Dendritic cell treated with granulocyte-macrophage colony-stimulating factor and Interleukin-4, amounts not matched to agents 40 ng/mL and 50 ng/mL, for 4 days (primary cell): ENCODE measurements around the gene ASTN2.

Experiments used
- H3K27ac Mint-ChIP-seq: one replicate; pipeline ENCODE4 v1.8.0; 2022; ENCODE audit warnings: mild to moderate bottlenecking, mixed read lengths
- H3K27me3 Mint-ChIP-seq: one replicate; pipeline ENCODE4 v1.8.0; 2022; ENCODE audit warnings: mild to moderate bottlenecking, mixed read lengths
- H3K36me3 Mint-ChIP-seq: one replicate; pipeline ENCODE4 v1.8.0; 2022; ENCODE audit warnings: low read depth, mixed read lengths
- H3K4me1 Mint-ChIP-seq: one replicate; pipeline ENCODE4 v1.8.0; 2022; ENCODE audit warnings: low read depth, mixed read lengths
- H3K4me3 Mint-ChIP-seq: one replicate; pipeline ENCODE4 v1.8.0; 2022; ENCODE audit warnings: mild to moderate bottlenecking, moderate library complexity, mixed read lengths
- H3K9me3 Mint-ChIP-seq: one replicate; pipeline ENCODE4 v1.8.0; 2022; ENCODE audit warnings: mixed read lengths
- intact Hi-C: fragments of 100-400 bp; cut with micrococcal nuclease; formaldehyde crosslinking; loops from one replicate; pipeline ENCODE4 v1.15.0; 2022

ASTN2 gene

GRCh38 chr9:116383133-116383532 lies 1031.7 kb downstream of the ASTN2 start:
- no peaks in the 10 kb centered on the region for H3K36me3 Mint-ChIP-seq
- no peak overlapping the region for H3K27ac Mint-ChIP-seq
- no peak overlapping the region for H3K4me3 Mint-ChIP-seq
- H3K9me3 Mint-ChIP-seq = no peaks in the 10 kb centered on the region
- no peaks in the 10 kb centered on the region for H3K27me3 Mint-ChIP-seq
- intact Hi-C loops = no loop called here
- H3K4me1 Mint-ChIP-seq = no peaks in the 10 kb centered on the region

- intact Hi-C loops = no loop called here
- H3K27ac Mint-ChIP-seq = no peak overlapping the region
- no peaks in the 10 kb centered on the region for H3K36me3 Mint-ChIP-seq
- H3K4me1 Mint-ChIP-seq = no peaks in the 10 kb centered on the region
- H3K27me3 Mint-ChIP-seq = no peaks in the 10 kb centered on the region
- H3K4me3 Mint-ChIP-seq = no peak overlapping the region
- H3K9me3 Mint-ChIP-seq = no peaks in the 10 kb centered on the region
These were observed 1032.8 kb downstream of the ASTN2 start for GRCh38 chr9:116382053-116382452.

GRCh38 chr9:116381350-116381749 lies 1033.5 kb downstream of the ASTN2 start:
- no peaks in the 10 kb centered on the region for H3K4me1 Mint-ChIP-seq
- H3K27me3 Mint-ChIP-seq = no peaks in the 10 kb centered on the region
- no peaks in the 10 kb centered on the region for H3K9me3 Mint-ChIP-seq
- no peak overlapping the region for H3K4me3 Mint-ChIP-seq
- H3K36me3 Mint-ChIP-seq = no peaks in the 10 kb centered on the region
- no peak overlapping the region for H3K27ac Mint-ChIP-seq
- intact Hi-C loops = no loop called here

GRCh38 chr9:116380496-116380995 lies 1034.3 kb downstream of the ASTN2 start:
- H3K9me3 Mint-ChIP-seq = no peaks in the 10 kb centered on the region
- H3K27ac Mint-ChIP-seq = no peak overlapping the region
- H3K4me1 Mint-ChIP-seq = no peaks in the 10 kb centered on the region
- no peaks in the 10 kb centered on the region for H3K27me3 Mint-ChIP-seq
- no peak overlapping the region for H3K4me3 Mint-ChIP-seq
- intact Hi-C loops = no loop called here
- no peaks in the 10 kb centered on the region for H3K36me3 Mint-ChIP-seq

- Mint-ChIP-seq H3K27me3 (no peaks in the 10 kb centered on the region), H3K36me3 (no peaks in the 10 kb centered on the region), H3K27ac (no peak overlapping the region), H3K9me3 (no peaks in the 10 kb centered on the region), H3K4me3 (no peak overlapping the region), H3K4me1 (no peaks in the 10 kb centered on the region)
- intact Hi-C loops = no loop called here
These were observed 1035.0 kb downstream of the ASTN2 start for GRCh38 chr9:116379821-116380220.

- intact Hi-C loops = no loop called here
- no peaks in the 10 kb centered on the region for H3K9me3 Mint-ChIP-seq
- H3K4me3 Mint-ChIP-seq = no peak overlapping the region
- no peaks in the 10 kb centered on the region for H3K4me1 Mint-ChIP-seq
- H3K27me3 Mint-ChIP-seq = no peaks in the 10 kb centered on the region
- H3K27ac Mint-ChIP-seq = no peak overlapping the region
- H3K36me3 Mint-ChIP-seq = no peaks in the 10 kb centered on the region
These were observed 1036.0 kb downstream of the ASTN2 start for GRCh38 chr9:116378873-116379272.

GRCh38 chr9:116377179-116377798 lies 1037.6 kb downstream of the ASTN2 start:
- no peaks in the 10 kb centered on the region for H3K9me3 Mint-ChIP-seq
- H3K4me3 Mint-ChIP-seq = no peak overlapping the region
- no peaks in the 10 kb centered on the region for H3K36me3 Mint-ChIP-seq
- H3K27me3 Mint-ChIP-seq = no peaks in the 10 kb centered on the region
- H3K4me1 Mint-ChIP-seq = no peaks in the 10 kb centered on the region
- intact Hi-C loops = no loop called here
- H3K27ac Mint-ChIP-seq = no peak overlapping the region
